Caco-2 (cell line): Measurements from ENCODE around the gene SLC35F6. TPM values are rescaled to one million over a fixed set of nuclear protein-coding genes. Genes with fewer than 3 reads are reported as not detected.

Experiments
- BruUV-seq: library from RNA; stranded (reverse); fragments of 400-500 nt; replicated peaks from 2 replicates; lab custom pipeline; 2021; lab: Mats Ljungman, UMichigan
- CTCF ChIA-PET: fragments of 300-600 bp; sonication (Branson Sonifier 250); formaldehyde crosslinking; loops from one replicate; lab custom pipeline; 2022; ENCODE audit warnings: antibody characterized with exemption; lab: Charles Lee
- POLR2A ChIA-PET: fragments of 300-600 bp; sonication (Branson Sonifier 250); formaldehyde crosslinking; loops from one replicate; lab custom pipeline; 2022; ENCODE audit warnings: antibody characterized with exemption; lab: Charles Lee
- DNase-seq, 2 experiments: peaks; one replicate each; pipeline versions ENCODE4 v3.0.0 to v3.0.0-alpha.2; 2020 to 2022
- H3K27me3 ChIP-seq: replicated peaks from 2 replicates; pipeline ENCODE4 v1.6.0; 2011; ENCODE audit warnings: low read length; ENCODE audit not compliant: control insufficient read depth, insufficient read depth
- H3K36me3 ChIP-seq: 2 replicates; pipeline ENCODE4 v1.5.1; 2011; ENCODE audit warnings: low read length; ENCODE audit not compliant: control insufficient read depth, insufficient read depth
- H3K4me1 ChIP-seq: fragments of 250-450 bp; sonication (Bioruptor Pico); 2 replicates; pipeline ENCODE4 v1.5.1; 2020; ENCODE audit warnings: mild to moderate bottlenecking
- H3K4me3 ChIP-seq: 2 replicates; pipeline ENCODE4 v1.5.1; 2011; ENCODE audit warnings: low read depth, mild to moderate bottlenecking, control low read depth, low read length
- H3K9me3 ChIP-seq: fragments of 250-450 bp; sonication (Bioruptor Pico); 2 replicates; pipeline ENCODE4 v1.5.1; 2020; ENCODE audit warnings: mild to moderate bottlenecking, moderate library complexity
- H3K27ac Mint-ChIP-seq: one replicate; pipeline ENCODE4 v1.8.0; 2022; ENCODE audit warnings: mixed read lengths; ENCODE audit not compliant: unreplicated experiment
- H3K27me3 Mint-ChIP-seq: one replicate; pipeline ENCODE4 v1.8.0; 2022; ENCODE audit warnings: mixed read lengths; ENCODE audit not compliant: insufficient read depth, unreplicated experiment
- H3K36me3 Mint-ChIP-seq: one replicate; pipeline ENCODE4 v1.8.0; 2022; ENCODE audit warnings: mild to moderate bottlenecking, mixed read lengths; ENCODE audit not compliant: insufficient read depth, unreplicated experiment
- H3K4me1 Mint-ChIP-seq: one replicate; pipeline ENCODE4 v1.8.0; 2022; ENCODE audit warnings: low read depth, mixed read lengths; ENCODE audit not compliant: unreplicated experiment
- H3K4me3 Mint-ChIP-seq: one replicate; pipeline ENCODE4 v1.8.0; 2022; ENCODE audit warnings: mild to moderate bottlenecking, moderate library complexity, mixed read lengths; ENCODE audit not compliant: unreplicated experiment
- H3K9me3 Mint-ChIP-seq: one replicate; pipeline ENCODE4 v1.8.0; 2022; ENCODE audit warnings: mixed read lengths; ENCODE audit not compliant: unreplicated experiment
- intact Hi-C: fragments of 100-400 bp; cut with micrococcal nuclease; formaldehyde crosslinking; loops from one replicate; pipeline ENCODE4 v1.10.0; 2022; ENCODE audit not compliant: unreplicated experiment
- total RNA-seq: library from RNA; stranded (reverse); gene quantifications from 2 replicates; pipeline ENCODE4 v1.2.3, GENCODE V29; 2022
- TF ChIP-seq, protein P1 (sequence below), 2 experiments: fragments of 200-600 bp in 1 of 2; IDR thresholded peaks; 1 replicate in 1 of 2; 2 replicates in 1 of 2; pipeline versions ENCODE4 v1.5.1 to v1.8.0; 2011 to 2022; ENCODE audit warnings: antibody characterized with exemption in 1 of 2, control low read depth in 1 of 2, inconsistent platforms in 1 of 2, low read depth in 1 of 2, low read length in 1 of 2, mild to moderate bottlenecking in 1 of 2, moderate library complexity in 1 of 2; ENCODE audit not compliant: insufficient read depth in 1 of 2, severe bottlenecking in 1 of 2, unreplicated experiment in 1 of 2

Gene SLC35F6
- total RNA-seq, 1 experiment from 2014 or later = 45.7 TPM

DNA sequence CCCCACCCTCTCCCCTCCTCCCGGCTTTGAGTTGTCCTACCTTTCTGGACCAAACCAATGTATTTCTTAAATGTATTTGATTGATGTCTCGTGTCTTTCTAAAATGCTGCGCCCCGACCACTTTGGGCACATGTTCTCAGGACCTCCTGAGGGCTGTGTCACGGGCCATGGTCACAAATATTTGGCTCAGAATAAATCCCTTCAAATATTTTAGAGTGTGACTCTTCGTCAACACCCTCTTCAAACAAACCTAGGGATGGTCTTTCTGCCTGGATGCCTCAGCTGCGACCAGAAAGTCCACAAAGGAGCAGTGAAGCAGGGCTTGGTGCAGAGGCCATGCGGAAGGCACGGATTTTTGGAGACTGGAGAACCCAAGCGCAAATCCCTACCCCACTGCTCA lies 1.1 kb upstream of the SLC35F6 start:
- Mint-ChIP-seq H3K9me3 (no peaks in the 10 kb centered on the region), H3K36me3 (peaks cover 27% of the 10 kb centered on the region), H3K4me1 (peaks cover 27% of the 10 kb centered on the region), H3K27me3 (no peaks in the 10 kb centered on the region), H3K4me3 (peak overlapping the region; percentile 86), H3K27ac (peak overlapping the region; percentile 79)
- Histone ChIP-seq H3K9me3 (no peaks in the 10 kb centered on the region), H3K4me3 (no peak overlapping the region), H3K4me1 (peaks cover 51% of the 10 kb centered on the region), H3K36me3 (no peaks in the 10 kb centered on the region), H3K27me3 (no peaks in the 10 kb centered on the region)
- ChIA-PET POLR2A (no interaction called here), CTCF (interaction anchor here (0.7 kb wide), 1 partner anchor 17 kb away, joined by 3 read pairs; no protein-coding TSS in a partner anchor)
- no peak for DNase-seq
- no TSS peak for BruUV-seq
- intact Hi-C loops = no loop called here
- TF ChIP-seq, protein P1, sequence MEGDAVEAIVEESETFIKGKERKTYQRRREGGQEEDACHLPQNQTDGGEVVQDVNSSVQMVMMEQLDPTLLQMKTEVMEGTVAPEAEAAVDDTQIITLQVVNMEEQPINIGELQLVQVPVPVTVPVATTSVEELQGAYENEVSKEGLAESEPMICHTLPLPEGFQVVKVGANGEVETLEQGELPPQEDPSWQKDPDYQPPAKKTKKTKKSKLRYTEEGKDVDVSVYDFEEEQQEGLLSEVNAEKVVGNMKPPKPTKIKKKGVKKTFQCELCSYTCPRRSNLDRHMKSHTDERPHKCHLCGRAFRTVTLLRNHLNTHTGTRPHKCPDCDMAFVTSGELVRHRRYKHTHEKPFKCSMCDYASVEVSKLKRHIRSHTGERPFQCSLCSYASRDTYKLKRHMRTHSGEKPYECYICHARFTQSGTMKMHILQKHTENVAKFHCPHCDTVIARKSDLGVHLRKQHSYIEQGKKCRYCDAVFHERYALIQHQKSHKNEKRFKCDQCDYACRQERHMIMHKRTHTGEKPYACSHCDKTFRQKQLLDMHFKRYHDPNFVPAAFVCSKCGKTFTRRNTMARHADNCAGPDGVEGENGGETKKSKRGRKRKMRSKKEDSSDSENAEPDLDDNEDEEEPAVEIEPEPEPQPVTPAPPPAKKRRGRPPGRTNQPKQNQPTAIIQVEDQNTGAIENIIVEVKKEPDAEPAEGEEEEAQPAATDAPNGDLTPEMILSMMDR (IDR thresholded peaks at IDR 0.05; ENCODE audit: insufficient read depth in 1 of 2, low read depth in 1 of 2, low read length in 1 of 2, severe bottlenecking in 1 of 2, unreplicated experiment in 1 of 2) = no peak

GRCh38 chr2:26764906-26765305 lies 822 bp downstream of the SLC35F6 start:
- Mint-ChIP-seq H3K27me3 (no peaks in the 10 kb centered on the region), H3K4me3 (peak overlapping the region; percentile 86), H3K9me3 (no peaks in the 10 kb centered on the region), H3K4me1 (peaks cover 18% of the 10 kb centered on the region), H3K36me3 (peaks cover 10% of the 10 kb centered on the region), H3K27ac (peak overlapping the region; percentile 79)
- Histone ChIP-seq H3K4me3 (peak overlapping the region; percentile 96), H3K27me3 (no peaks in the 10 kb centered on the region), H3K9me3 (no peaks in the 10 kb centered on the region), H3K36me3 (no peaks in the 10 kb centered on the region), H3K4me1 (peaks cover 32% of the 10 kb centered on the region)
- DNase-seq = no peak
- TSS peak; percentile 51 for BruUV-seq
- ChIA-PET POLR2A (no interaction called here), CTCF (interaction anchor here (0.6 kb wide), 1 partner anchor 12 kb away, joined by 7 read pairs; no protein-coding TSS in a partner anchor)
- TF ChIP-seq, protein P1 (IDR thresholded peaks at IDR 0.05; ENCODE audit: insufficient read depth in 1 of 2, low read depth in 1 of 2, low read length in 1 of 2, severe bottlenecking in 1 of 2, unreplicated experiment in 1 of 2) = no peak
- intact Hi-C loops = no loop called here

DNA sequence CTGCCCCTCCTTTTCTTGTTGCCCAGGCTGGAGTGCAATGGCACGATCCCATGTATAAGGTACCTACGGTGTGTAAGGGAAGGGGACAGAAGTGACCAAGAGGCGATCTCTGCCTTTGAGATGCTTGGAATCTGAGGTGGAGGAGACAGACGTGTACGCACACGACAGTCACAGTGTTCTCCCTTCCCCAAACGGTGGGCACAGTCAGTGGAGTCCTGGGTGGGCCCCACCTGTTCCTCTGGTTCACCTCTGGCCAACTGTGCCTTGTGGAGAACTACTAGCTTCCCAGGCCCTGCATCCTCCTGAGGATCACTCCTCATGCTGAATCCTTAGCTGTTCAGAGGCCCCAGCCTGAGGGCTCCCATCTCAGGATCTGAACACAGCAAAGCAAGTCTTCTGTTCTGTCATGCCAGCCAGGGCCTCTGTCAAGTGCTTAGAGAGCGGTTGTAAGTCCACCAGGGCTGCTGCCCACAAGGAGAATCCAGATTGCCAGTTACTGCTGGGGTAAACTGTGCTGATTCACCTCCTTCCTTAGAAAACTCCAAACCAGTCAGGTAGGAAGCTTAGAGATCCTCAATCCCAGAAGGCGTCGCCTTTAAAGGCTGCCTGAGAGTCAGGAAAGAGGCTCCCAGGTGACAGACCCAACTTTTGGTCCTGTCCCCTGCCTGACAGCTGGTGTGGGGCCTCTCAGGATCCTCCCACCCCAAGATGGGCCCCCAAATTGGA lies 1.6 kb downstream of the SLC35F6 start:
- Mint-ChIP-seq H3K27ac (peak overlapping the region; percentile 79), H3K4me3 (peak overlapping the region; percentile 86), H3K9me3 (no peaks in the 10 kb centered on the region), H3K27me3 (no peaks in the 10 kb centered on the region), H3K36me3 (peaks cover 10% of the 10 kb centered on the region), H3K4me1 (peaks cover 18% of the 10 kb centered on the region)
- ChIA-PET POLR2A (no interaction called here), CTCF (no interaction called here)
- no peaks in the 10 kb centered on the region for H3K36me3 ChIP-seq
- no peak overlapping the region for H3K4me3 ChIP-seq
- no peaks in the 10 kb centered on the region for H3K9me3 ChIP-seq
- no peaks in the 10 kb centered on the region for H3K27me3 ChIP-seq
- no peak for DNase-seq
- intact Hi-C loops = no loop called here
- BruUV-seq = no TSS peak
- TF ChIP-seq, protein P1 (IDR thresholded peaks at IDR 0.05; ENCODE audit: insufficient read depth in 1 of 2, low read depth in 1 of 2, low read length in 1 of 2, severe bottlenecking in 1 of 2, unreplicated experiment in 1 of 2) = no peak
- H3K4me1 ChIP-seq = peaks cover 29% of the 10 kb centered on the region
